ENCODE data around the gene SERPINB10.

DNA sequence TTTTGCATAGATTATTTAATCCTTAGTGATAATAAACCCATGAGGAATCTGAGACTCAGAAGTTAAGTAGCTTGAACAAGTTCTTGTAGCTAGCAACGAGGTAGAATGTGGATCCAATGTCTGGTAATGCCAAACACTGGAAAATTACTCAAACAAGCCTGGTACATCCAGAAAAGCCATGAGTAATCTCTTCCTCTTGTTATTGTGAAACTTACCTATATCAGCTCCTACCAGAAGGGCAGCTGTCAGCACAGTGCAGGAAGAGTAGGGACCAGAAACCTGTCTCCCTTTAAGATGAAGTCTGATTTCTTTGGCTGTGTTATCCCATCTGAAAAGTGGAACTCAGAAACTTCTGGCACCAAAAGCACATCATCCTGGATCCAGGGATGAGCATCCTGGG, 54.4 kb downstream of the SERPINB10 start:
- TF ChIP-seq EZH2 (IDR thresholded peaks at IDR 0.05; ENCODE audit: insufficient read depth, poor library complexity, severe bottlenecking) (no peak), EZH2phosphoT487 (IDR thresholded peaks at IDR 0.05; ENCODE audit: insufficient read depth, low read depth) (no peak)

Measured in GM23248 (cell line).